ENCODE results near the gene TMBIM6. TPM values are rescaled to one million over a fixed set of nuclear protein-coding genes. Genes with fewer than 3 reads are reported as not detected.

TMBIM6 gene, protein sequence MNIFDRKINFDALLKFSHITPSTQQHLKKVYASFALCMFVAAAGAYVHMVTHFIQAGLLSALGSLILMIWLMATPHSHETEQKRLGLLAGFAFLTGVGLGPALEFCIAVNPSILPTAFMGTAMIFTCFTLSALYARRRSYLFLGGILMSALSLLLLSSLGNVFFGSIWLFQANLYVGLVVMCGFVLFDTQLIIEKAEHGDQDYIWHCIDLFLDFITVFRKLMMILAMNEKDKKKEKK
- total RNA-seq = 376 TPM
- polyA plus RNA-seq = 1,000 to 10,000 TPM; 1,002 to 1,224 (median 1,189) TPM

- H3K27ac Mint-ChIP-seq = peak within 1 kb of the TSS; percentile 97 to 100 (median 99)
- Histone ChIP-seq H3K9me3 (ENCODE audit: control insufficient read depth in 2 of 2, low read length in 2 of 2) (no peaks in the 10 kb centered on the region), H3K4me1 (ENCODE audit: control insufficient read depth, insufficient read depth, low read length, poor library complexity, severe bottlenecking) (peaks cover 40% of the 10 kb centered on the region), H3K36me3 (ENCODE audit: control insufficient read depth, insufficient read depth, low read length) (peaks cover 7% of the 10 kb centered on the region), H3K27me3 (ENCODE audit: control insufficient read depth, insufficient read depth, low read length) (no peaks in the 10 kb centered on the region), H3K4me3 (ENCODE audit: low read depth, low read length) (peak within 1 kb of the TSS; percentile 95), H3K27ac (ENCODE audit: insufficient read depth, low read length, poor library complexity, severe bottlenecking) (peak within 1 kb of the TSS; percentile 99)
- peak; percentile 93 to 95 for ATAC-seq (ENCODE audit: low read depth in 2 of 2)
- peak; percentile 98 to 100 (median 99) for DNase-seq
- peak within 1 kb of the TSS; percentile 91 to 97 (median 96) for H3K4me3 Mint-ChIP-seq
- peaks cover 12 to 52% (median 32%) of the 10 kb centered on the region in 4 donors for H3K4me1 Mint-ChIP-seq
- H3K36me3 Mint-ChIP-seq = peaks cover 22% of the 10 kb centered on the region
- peaks cover 11% of the 10 kb centered on the region for H3K27me3 Mint-ChIP-seq
- H3K9me3 Mint-ChIP-seq = no peaks in the 10 kb centered on the region
Observed at GRCh38 chr12:49740930-49741881, at the start of gene TMBIM6. Gene TMBIM6, plus strand, starts transcription at chr12:49741557. Its CDS starts 10,937 bp downstream, at chr12:49752494.

DNA sequence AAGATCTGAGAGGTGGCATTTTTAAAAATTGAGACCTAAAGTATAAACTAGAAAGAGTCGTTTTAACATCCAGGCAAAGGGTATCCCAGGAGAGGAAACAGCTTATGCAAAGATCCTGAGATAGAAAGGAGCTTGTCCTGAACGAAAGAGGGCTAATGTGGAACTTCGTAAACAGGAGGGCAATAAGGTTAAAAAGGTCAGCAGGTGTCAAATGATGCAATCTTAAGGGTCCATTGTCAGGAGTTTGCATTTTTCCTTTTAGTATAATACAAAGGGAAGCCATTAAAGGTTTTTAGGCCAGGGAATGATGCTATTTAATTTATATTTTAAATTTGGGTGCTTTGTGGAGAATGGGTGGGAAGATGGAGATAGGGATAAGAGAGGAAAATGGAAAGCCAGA, 48.5 kb upstream of the TMBIM6 start:
- no peaks in the 10 kb centered on the region for H3K9me3 Mint-ChIP-seq
- no peaks in the 10 kb centered on the region for H3K27me3 Mint-ChIP-seq
- peaks cover 17 to 47% (median 24%) of the 10 kb centered on the region in 4 donors for H3K4me1 Mint-ChIP-seq
- no peak overlapping the region for H3K27ac Mint-ChIP-seq
- no peak for ATAC-seq (ENCODE audit: low read depth in 2 of 2)
- peaks cover under 1% of the 10 kb centered on the region for H3K4me1 ChIP-seq (ENCODE audit: control insufficient read depth, insufficient read depth, low read length, poor library complexity, severe bottlenecking)
- no peaks in the 10 kb centered on the region for H3K36me3 ChIP-seq (ENCODE audit: control insufficient read depth, insufficient read depth, low read length)
- no peaks in the 10 kb centered on the region for H3K27me3 ChIP-seq (ENCODE audit: control insufficient read depth, insufficient read depth, low read length)
- H3K4me3 ChIP-seq (ENCODE audit: low read depth, low read length) = no peak overlapping the region
- no peak overlapping the region for H3K27ac ChIP-seq (ENCODE audit: insufficient read depth, low read length, poor library complexity, severe bottlenecking)
- H3K36me3 Mint-ChIP-seq = peaks cover 3% of the 10 kb centered on the region
- H3K4me3 Mint-ChIP-seq = peak overlapping the region in 1 of 4 donors; percentile 27
- DNase-seq = no peak
- H3K9me3 ChIP-seq (ENCODE audit: control insufficient read depth in 2 of 2, low read length in 2 of 2) = no peaks in the 10 kb centered on the region

DNA sequence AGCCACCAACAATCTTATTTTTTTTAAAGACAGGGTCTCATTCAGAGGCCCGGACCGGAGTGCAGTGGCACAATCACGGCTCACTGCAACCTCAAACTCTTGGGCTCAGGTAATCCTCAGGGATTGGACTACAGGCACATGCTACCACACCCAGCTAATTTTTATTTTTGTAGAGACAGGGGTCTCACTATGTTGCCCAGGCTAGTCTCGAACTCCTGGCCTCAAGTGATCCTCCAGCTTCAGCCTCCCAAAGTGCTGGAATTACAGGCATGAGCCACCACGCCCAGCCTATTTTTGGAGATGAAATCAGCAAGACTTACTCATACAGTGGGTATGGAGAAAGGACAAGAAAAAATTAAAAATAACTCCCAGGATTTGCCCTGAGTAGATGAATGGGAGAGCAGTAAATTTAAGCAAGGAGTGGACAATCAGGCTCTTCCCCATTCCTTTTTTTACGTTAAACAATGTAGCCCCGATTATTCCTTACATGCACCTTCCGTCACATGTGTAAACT, 47.4 kb upstream of the TMBIM6 start:
- H3K27ac ChIP-seq (ENCODE audit: insufficient read depth, low read length, poor library complexity, severe bottlenecking) = no peak overlapping the region
- Mint-ChIP-seq H3K36me3 (peaks cover 3% of the 10 kb centered on the region), H3K4me1 (peaks cover 21 to 52% (median 32%) of the 10 kb centered on the region in 4 donors), H3K4me3 (peak overlapping the region in 1 of 4 donors; percentile 38), H3K27ac (no peak overlapping the region), H3K9me3 (no peaks in the 10 kb centered on the region), H3K27me3 (no peaks in the 10 kb centered on the region)
- ATAC-seq (ENCODE audit: low read depth in 2 of 2) = no peak
- no peaks in the 10 kb centered on the region for H3K27me3 ChIP-seq (ENCODE audit: control insufficient read depth, insufficient read depth, low read length)
- H3K4me1 ChIP-seq (ENCODE audit: control insufficient read depth, insufficient read depth, low read length, poor library complexity, severe bottlenecking) = peaks cover 12% of the 10 kb centered on the region
- H3K9me3 ChIP-seq (ENCODE audit: control insufficient read depth in 2 of 2, low read length in 2 of 2) = no peaks in the 10 kb centered on the region
- H3K4me3 ChIP-seq (ENCODE audit: low read depth, low read length) = no peak overlapping the region
- no peak for DNase-seq
- H3K36me3 ChIP-seq (ENCODE audit: control insufficient read depth, insufficient read depth, low read length) = no peaks in the 10 kb centered on the region

GRCh38 chr12:49696723-49697122, 44.6 kb upstream of the TMBIM6 start:
- H3K9me3 Mint-ChIP-seq = no peaks in the 10 kb centered on the region
- peaks cover 3% of the 10 kb centered on the region for H3K36me3 Mint-ChIP-seq
- Histone ChIP-seq H3K9me3 (ENCODE audit: control insufficient read depth in 2 of 2, low read length in 2 of 2) (no peaks in the 10 kb centered on the region), H3K27me3 (ENCODE audit: control insufficient read depth, insufficient read depth, low read length) (no peaks in the 10 kb centered on the region), H3K4me3 (ENCODE audit: low read depth, low read length) (no peak overlapping the region), H3K4me1 (ENCODE audit: control insufficient read depth, insufficient read depth, low read length, poor library complexity, severe bottlenecking) (peaks cover 21% of the 10 kb centered on the region), H3K36me3 (ENCODE audit: control insufficient read depth, insufficient read depth, low read length) (no peaks in the 10 kb centered on the region), H3K27ac (ENCODE audit: insufficient read depth, low read length, poor library complexity, severe bottlenecking) (no peak overlapping the region)
- H3K27ac Mint-ChIP-seq = peak overlapping the region in 1 of 3 donors; percentile 39
- H3K4me1 Mint-ChIP-seq = peaks cover 26 to 51% (median 35%) of the 10 kb centered on the region in 4 donors
- DNase-seq (no peak), ATAC-seq (ENCODE audit: low read depth in 2 of 2) (no peak)
- no peaks in the 10 kb centered on the region for H3K27me3 Mint-ChIP-seq
- no peak overlapping the region for H3K4me3 Mint-ChIP-seq

DNA sequence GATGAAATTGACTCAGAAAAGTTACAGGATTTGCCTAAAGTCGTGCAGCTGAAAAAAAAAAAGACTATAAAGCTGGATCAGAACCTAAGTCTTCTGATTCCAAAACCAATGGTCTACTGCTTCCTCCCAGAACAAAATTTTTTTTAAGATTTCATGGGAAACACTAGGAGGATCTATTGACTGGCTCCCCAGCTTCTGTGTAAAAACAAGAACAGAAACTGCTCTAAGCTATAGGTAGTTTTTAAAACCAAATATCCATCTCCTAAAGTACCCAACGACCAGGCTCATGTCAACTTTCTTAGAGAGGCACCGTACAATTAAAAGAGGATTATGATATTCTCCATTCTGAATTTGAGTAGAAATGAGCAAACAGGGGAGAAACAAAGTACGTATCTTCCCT, 43.5 kb upstream of the TMBIM6 start:
- no peaks in the 10 kb centered on the region for H3K36me3 ChIP-seq (ENCODE audit: control insufficient read depth, insufficient read depth, low read length)
- peaks cover 24% of the 10 kb centered on the region for H3K4me1 ChIP-seq (ENCODE audit: control insufficient read depth, insufficient read depth, low read length, poor library complexity, severe bottlenecking)
- H3K36me3 Mint-ChIP-seq = peaks cover under 1% of the 10 kb centered on the region
- DNase-seq = no peak
- H3K27me3 ChIP-seq (ENCODE audit: control insufficient read depth, insufficient read depth, low read length) = no peaks in the 10 kb centered on the region
- H3K4me3 Mint-ChIP-seq = peak overlapping the region in 1 of 4 donors; percentile 58
- no peaks in the 10 kb centered on the region for H3K27me3 Mint-ChIP-seq
- H3K27ac ChIP-seq (ENCODE audit: insufficient read depth, low read length, poor library complexity, severe bottlenecking) = no peak overlapping the region
- no peak overlapping the region for H3K4me3 ChIP-seq (ENCODE audit: low read depth, low read length)
- no peaks in the 10 kb centered on the region for H3K9me3 Mint-ChIP-seq
- ATAC-seq (ENCODE audit: low read depth in 2 of 2) = no peak
- peaks cover 19 to 56% (median 36%) of the 10 kb centered on the region in 4 donors for H3K4me1 Mint-ChIP-seq
- H3K27ac Mint-ChIP-seq = no peak overlapping the region
- no peaks in the 10 kb centered on the region for H3K9me3 ChIP-seq (ENCODE audit: control insufficient read depth in 2 of 2, low read length in 2 of 2)

GRCh38 chr12:49698619-49699545, 42.5 kb upstream of the TMBIM6 start:
- Histone ChIP-seq H3K4me1 (ENCODE audit: control insufficient read depth, insufficient read depth, low read length, poor library complexity, severe bottlenecking) (peaks cover 35% of the 10 kb centered on the region), H3K27me3 (ENCODE audit: control insufficient read depth, insufficient read depth, low read length) (no peaks in the 10 kb centered on the region), H3K4me3 (ENCODE audit: low read depth, low read length) (peak overlapping the region; percentile 70), H3K9me3 (ENCODE audit: control insufficient read depth in 2 of 2, low read length in 2 of 2) (no peaks in the 10 kb centered on the region), H3K36me3 (ENCODE audit: control insufficient read depth, insufficient read depth, low read length) (no peaks in the 10 kb centered on the region), H3K27ac (ENCODE audit: insufficient read depth, low read length, poor library complexity, severe bottlenecking) (peak overlapping the region; percentile 55)
- ATAC-seq (ENCODE audit: low read depth in 2 of 2) (peak; percentile 63 to 65), DNase-seq (peak in 2 of 3 donors; percentile 25 to 68)
- H3K4me3 Mint-ChIP-seq = peak overlapping the region; percentile 58 to 90 (median 84)
- H3K27ac Mint-ChIP-seq = peak overlapping the region; percentile 50 to 86 (median 73)
- H3K36me3 Mint-ChIP-seq = no peaks in the 10 kb centered on the region
- no peaks in the 10 kb centered on the region for H3K27me3 Mint-ChIP-seq
- H3K9me3 Mint-ChIP-seq = no peaks in the 10 kb centered on the region
- peaks cover 17 to 61% (median 43%) of the 10 kb centered on the region in 4 donors for H3K4me1 Mint-ChIP-seq

DNA sequence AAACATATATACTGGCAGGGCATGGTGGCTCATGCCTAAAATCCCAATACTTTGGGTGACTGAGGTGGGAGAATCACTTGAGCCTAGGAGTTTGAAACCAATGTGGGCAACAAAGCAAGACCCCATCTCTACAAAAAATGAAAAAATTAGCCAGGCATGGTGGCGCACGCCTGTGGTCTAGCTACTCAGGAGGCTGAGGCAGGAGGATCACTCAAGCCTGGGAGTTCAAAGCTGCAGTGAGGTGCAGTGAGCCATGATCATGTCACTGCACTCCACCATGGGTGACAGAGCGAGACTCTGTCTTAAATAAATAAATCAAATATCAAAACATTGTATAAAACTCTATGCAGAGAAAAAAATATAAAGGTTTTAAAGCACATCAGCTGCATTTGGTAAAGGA, 39.3 kb upstream of the TMBIM6 start:
- DNase-seq = no peak
- Mint-ChIP-seq H3K36me3 (no peaks in the 10 kb centered on the region), H3K4me3 (peak overlapping the region in 1 of 4 donors; percentile 82), H3K27ac (no peak overlapping the region), H3K9me3 (no peaks in the 10 kb centered on the region), H3K27me3 (no peaks in the 10 kb centered on the region), H3K4me1 (peaks cover 24 to 75% (median 59%) of the 10 kb centered on the region in 4 donors)
- Histone ChIP-seq H3K27ac (ENCODE audit: insufficient read depth, low read length, poor library complexity, severe bottlenecking) (no peak overlapping the region), H3K9me3 (ENCODE audit: control insufficient read depth in 2 of 2, low read length in 2 of 2) (no peaks in the 10 kb centered on the region), H3K4me1 (ENCODE audit: control insufficient read depth, insufficient read depth, low read length, poor library complexity, severe bottlenecking) (peaks cover 62% of the 10 kb centered on the region), H3K36me3 (ENCODE audit: control insufficient read depth, insufficient read depth, low read length) (no peaks in the 10 kb centered on the region), H3K4me3 (ENCODE audit: low read depth, low read length) (no peak overlapping the region), H3K27me3 (ENCODE audit: control insufficient read depth, insufficient read depth, low read length) (no peaks in the 10 kb centered on the region)
- no peak for ATAC-seq (ENCODE audit: low read depth in 2 of 2)
